T-helper 1 cell treated with Interleukin-12 subunit alpha and Interleukin-12 subunit beta and Interleukin-4 antibody, amounts not matched to agents 30 μg/mL and 1 μg/mL, for 36 hours (primary cell): ENCODE measurements around the gene ZNF488.

Experiments
- H3K27ac Mint-ChIP-seq: one replicate; pipeline ENCODE4 v1.8.0; 2021; ENCODE audit warnings: mild to moderate bottlenecking, mixed read lengths
- H3K27me3 Mint-ChIP-seq: one replicate; pipeline ENCODE4 v1.8.0; 2021; ENCODE audit warnings: low read depth, mixed read lengths
- H3K36me3 Mint-ChIP-seq: one replicate; pipeline ENCODE4 v1.8.0; 2021; ENCODE audit warnings: low read depth, mixed read lengths
- H3K4me1 Mint-ChIP-seq: one replicate; pipeline ENCODE4 v1.8.0; 2021; ENCODE audit warnings: low read depth, mixed read lengths
- H3K4me3 Mint-ChIP-seq: one replicate; pipeline ENCODE4 v1.8.0; 2021; ENCODE audit warnings: mild to moderate bottlenecking, moderate library complexity, mixed read lengths
- H3K9me3 Mint-ChIP-seq: one replicate; pipeline ENCODE4 v1.8.0; 2021; ENCODE audit warnings: mixed read lengths

ZNF488 gene

GRCh38 chr10:47414227-47414592 lies 30.1 kb upstream of the ZNF488 start:
- Mint-ChIP-seq H3K9me3 (no peaks in the 10 kb centered on the region), H3K27ac (no peak overlapping the region), H3K36me3 (no peaks in the 10 kb centered on the region), H3K27me3 (no peaks in the 10 kb centered on the region), H3K4me3 (no peak overlapping the region), H3K4me1 (no peaks in the 10 kb centered on the region)

GRCh38 chr10:47413531-47414226 lies 29.6 kb upstream of the ZNF488 start:
- Mint-ChIP-seq H3K27ac (no peak overlapping the region), H3K4me3 (no peak overlapping the region), H3K27me3 (no peaks in the 10 kb centered on the region), H3K36me3 (no peaks in the 10 kb centered on the region), H3K9me3 (no peaks in the 10 kb centered on the region), H3K4me1 (no peaks in the 10 kb centered on the region)

GRCh38 chr10:47412869-47413268 lies 28.8 kb upstream of the ZNF488 start:
- no peaks in the 10 kb centered on the region for H3K36me3 Mint-ChIP-seq
- no peaks in the 10 kb centered on the region for H3K9me3 Mint-ChIP-seq
- no peaks in the 10 kb centered on the region for H3K4me1 Mint-ChIP-seq
- H3K4me3 Mint-ChIP-seq: no peak overlapping the region
- no peaks in the 10 kb centered on the region for H3K27me3 Mint-ChIP-seq
- H3K27ac Mint-ChIP-seq: no peak overlapping the region

GRCh38 chr10:47412177-47412730 lies 28.2 kb upstream of the ZNF488 start:
- Mint-ChIP-seq H3K4me3 (no peak overlapping the region), H3K27me3 (no peaks in the 10 kb centered on the region), H3K4me1 (no peaks in the 10 kb centered on the region), H3K9me3 (no peaks in the 10 kb centered on the region), H3K36me3 (no peaks in the 10 kb centered on the region), H3K27ac (no peak overlapping the region)

GRCh38 chr10:47410862-47411261 lies 26.8 kb upstream of the ZNF488 start:
- Mint-ChIP-seq H3K9me3 (no peaks in the 10 kb centered on the region), H3K4me1 (no peaks in the 10 kb centered on the region), H3K27ac (no peak overlapping the region), H3K36me3 (no peaks in the 10 kb centered on the region), H3K4me3 (no peak overlapping the region), H3K27me3 (no peaks in the 10 kb centered on the region)

- Mint-ChIP-seq H3K4me1 (no peaks in the 10 kb centered on the region), H3K9me3 (no peaks in the 10 kb centered on the region), H3K36me3 (no peaks in the 10 kb centered on the region), H3K27ac (no peak overlapping the region), H3K4me3 (no peak overlapping the region), H3K27me3 (no peaks in the 10 kb centered on the region)
These were observed 26.2 kb upstream of the ZNF488 start for GRCh38 chr10:47410271-47410670.

GRCh38 chr10:47409866-47410256 lies 25.8 kb upstream of the ZNF488 start:
- no peak overlapping the region for H3K4me3 Mint-ChIP-seq
- no peaks in the 10 kb centered on the region for H3K4me1 Mint-ChIP-seq
- H3K36me3 Mint-ChIP-seq: no peaks in the 10 kb centered on the region
- no peaks in the 10 kb centered on the region for H3K9me3 Mint-ChIP-seq
- H3K27me3 Mint-ChIP-seq: no peaks in the 10 kb centered on the region
- H3K27ac Mint-ChIP-seq: no peak overlapping the region

GRCh38 chr10:47409171-47409865 lies 25.2 kb upstream of the ZNF488 start:
- no peak overlapping the region for H3K27ac Mint-ChIP-seq
- H3K4me1 Mint-ChIP-seq: no peaks in the 10 kb centered on the region
- H3K36me3 Mint-ChIP-seq: no peaks in the 10 kb centered on the region
- no peaks in the 10 kb centered on the region for H3K27me3 Mint-ChIP-seq
- H3K4me3 Mint-ChIP-seq: no peak overlapping the region
- no peaks in the 10 kb centered on the region for H3K9me3 Mint-ChIP-seq

- H3K36me3 Mint-ChIP-seq: no peaks in the 10 kb centered on the region
- no peaks in the 10 kb centered on the region for H3K9me3 Mint-ChIP-seq
- peaks cover 3% of the 10 kb centered on the region for H3K27me3 Mint-ChIP-seq
- no peak overlapping the region for H3K27ac Mint-ChIP-seq
- no peaks in the 10 kb centered on the region for H3K4me1 Mint-ChIP-seq
- no peak overlapping the region for H3K4me3 Mint-ChIP-seq
These were observed 24.5 kb upstream of the ZNF488 start for GRCh38 chr10:47408606-47409005.

GRCh38 chr10:47406870-47407691 lies 23.0 kb upstream of the ZNF488 start:
- H3K27me3 Mint-ChIP-seq: peaks cover 3% of the 10 kb centered on the region
- H3K4me3 Mint-ChIP-seq: no peak overlapping the region
- H3K9me3 Mint-ChIP-seq: no peaks in the 10 kb centered on the region
- no peaks in the 10 kb centered on the region for H3K4me1 Mint-ChIP-seq
- no peak overlapping the region for H3K27ac Mint-ChIP-seq
- H3K36me3 Mint-ChIP-seq: no peaks in the 10 kb centered on the region

GRCh38 chr10:47406548-47406869 lies 22.4 kb upstream of the ZNF488 start:
- no peaks in the 10 kb centered on the region for H3K9me3 Mint-ChIP-seq
- no peak overlapping the region for H3K27ac Mint-ChIP-seq
- H3K27me3 Mint-ChIP-seq: peaks cover 3% of the 10 kb centered on the region
- H3K4me1 Mint-ChIP-seq: no peaks in the 10 kb centered on the region
- H3K36me3 Mint-ChIP-seq: no peaks in the 10 kb centered on the region
- H3K4me3 Mint-ChIP-seq: no peak overlapping the region

- no peak overlapping the region for H3K4me3 Mint-ChIP-seq
- H3K27me3 Mint-ChIP-seq: peaks cover 3% of the 10 kb centered on the region
- no peaks in the 10 kb centered on the region for H3K4me1 Mint-ChIP-seq
- no peak overlapping the region for H3K27ac Mint-ChIP-seq
- H3K36me3 Mint-ChIP-seq: no peaks in the 10 kb centered on the region
- no peaks in the 10 kb centered on the region for H3K9me3 Mint-ChIP-seq
These were observed 21.9 kb upstream of the ZNF488 start for GRCh38 chr10:47405857-47406547.

GRCh38 chr10:47404937-47405336 lies 20.8 kb upstream of the ZNF488 start:
- Mint-ChIP-seq H3K9me3 (no peaks in the 10 kb centered on the region), H3K4me1 (no peaks in the 10 kb centered on the region), H3K36me3 (no peaks in the 10 kb centered on the region), H3K27me3 (peaks cover 3% of the 10 kb centered on the region), H3K4me3 (no peak overlapping the region), H3K27ac (no peak overlapping the region)

GRCh38 chr10:47404446-47404845 lies 20.4 kb upstream of the ZNF488 start:
- H3K4me3 Mint-ChIP-seq: no peak overlapping the region
- no peak overlapping the region for H3K27ac Mint-ChIP-seq
- no peaks in the 10 kb centered on the region for H3K9me3 Mint-ChIP-seq
- no peaks in the 10 kb centered on the region for H3K4me1 Mint-ChIP-seq
- H3K27me3 Mint-ChIP-seq: peaks cover 3% of the 10 kb centered on the region
- H3K36me3 Mint-ChIP-seq: no peaks in the 10 kb centered on the region
